HCT116 (cell line): ENCODE measurements around the gene TPX2.

Experiments
- CTCF ChIP-seq, 3 experiments: fragments of 200-600 bp in 1 of 3; sonication (generic) in 1 of 3; IDR thresholded peaks in 2 of 3; conservative IDR thresholded peaks in 1 of 3; 2 replicates each; pipeline ENCODE4 v1.5.1; 2012 to 2017; ENCODE audit warnings: low read depth in 2 of 3, low read length in 2 of 3, antibody characterized with exemption in 1 of 3, borderline replicate concordance in 1 of 3, control low read depth in 1 of 3, mild to moderate bottlenecking in 1 of 3, mixed read lengths in 1 of 3, mixed run types in 1 of 3, moderate library complexity in 1 of 3; ENCODE audit not compliant: insufficient read depth in 1 of 3
- ELF1 ChIP-seq: IDR thresholded peaks from 2 replicates; pipeline ENCODE4 v1.6.1; 2012; ENCODE audit warnings: low read depth, borderline replicate concordance
- EZH2 ChIP-seq: fragments of 200-600 bp; sonication (generic); IDR thresholded peaks from 2 replicates; pipeline ENCODE4 v1.6.1; 2017; ENCODE audit warnings: antibody characterized with exemption, mixed run types
- EZH2phosphoT487 ChIP-seq: fragments of 200-600 bp; IDR thresholded peaks from 2 replicates; pipeline ENCODE4 v1.6.1; 2018; ENCODE audit warnings: antibody characterized with exemption, borderline replicate concordance
- POLR2A ChIP-seq: IDR thresholded peaks from 2 replicates; pipeline ENCODE4 v1.7.0; 2011; ENCODE audit warnings: borderline replicate concordance; ENCODE audit not compliant: insufficient read depth, insufficient read length; ENCODE audit errors: extremely low read depth

DNA sequence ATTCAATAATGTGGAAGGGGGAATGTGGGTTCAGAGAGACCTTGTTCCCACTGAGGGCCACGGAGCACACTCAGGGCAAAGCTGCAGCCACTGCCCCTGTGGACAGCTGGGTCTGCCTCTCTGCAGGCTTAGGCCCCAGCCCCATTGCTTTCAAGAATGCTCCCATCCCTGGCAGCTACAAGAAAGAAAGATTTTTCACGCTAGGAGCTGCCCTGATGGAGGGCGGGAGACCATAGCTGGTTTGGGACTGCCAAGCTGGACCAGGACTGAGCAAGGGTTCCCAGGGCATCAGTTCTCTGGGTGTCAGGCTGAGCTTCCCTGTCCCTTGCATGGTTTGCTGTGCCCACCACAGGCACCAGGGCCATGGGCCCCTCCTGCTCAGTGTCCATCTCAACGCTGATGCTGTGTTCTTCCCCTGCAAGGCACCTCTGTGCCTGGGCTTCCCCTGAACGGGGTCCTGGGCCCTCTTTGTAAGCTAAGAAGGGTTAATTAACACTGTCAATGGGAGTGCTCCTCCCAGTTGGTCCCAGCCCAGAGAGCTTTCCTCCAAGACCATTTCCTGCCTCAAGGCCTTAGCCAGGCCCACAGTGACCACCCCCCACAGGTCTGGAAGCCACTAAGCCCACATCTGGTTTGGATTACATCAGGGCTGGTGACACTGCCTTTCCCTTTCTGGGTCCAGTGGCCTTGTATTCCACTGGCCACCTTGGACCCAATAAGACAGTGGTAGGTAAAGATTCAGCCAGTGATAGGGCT lies 97.9 kb downstream of the TPX2 start:
- TF ChIP-seq CTCF (IDR thresholded peaks at IDR 0.05 in 2 of 3, conservative IDR thresholded peaks at IDR 0.05 in 1 of 3; ENCODE audit: borderline replicate concordance in 1 of 3, insufficient read depth in 1 of 3, low read depth in 2 of 3, low read length in 2 of 3), result no peak
- no peak for TF ChIP-seq ELF1
- no peak for TF ChIP-seq EZH2phosphoT487
- TF ChIP-seq POLR2A, result no peak
- TF ChIP-seq EZH2, result no peak
